Endothelial cell (in vitro differentiated cells): ENCODE measurements around the gene PHYHD1. TPM values are rescaled to one million over a fixed set of nuclear protein-coding genes. Genes with fewer than 3 reads are reported as not detected.

ENCODE experiments used
- DNase-seq: peaks from one replicate; pipeline ENCODE4 v3.0.0; 2021; ENCODE audit warnings: low spot score
- H3K27ac Mint-ChIP-seq: one replicate; pipeline ENCODE4 v1.8.0; 2021; ENCODE audit warnings: mixed read lengths, inconsistent platforms; ENCODE audit not compliant: unreplicated experiment
- H3K27me3 Mint-ChIP-seq: one replicate; pipeline ENCODE4 v1.8.0; 2021; ENCODE audit warnings: mild to moderate bottlenecking, moderate library complexity, mixed read lengths, inconsistent platforms; ENCODE audit not compliant: unreplicated experiment
- H3K36me3 Mint-ChIP-seq: one replicate; pipeline ENCODE4 v1.8.0; 2021; ENCODE audit warnings: mild to moderate bottlenecking, low read depth, mixed read lengths, inconsistent platforms; ENCODE audit not compliant: unreplicated experiment
- H3K4me1 Mint-ChIP-seq: one replicate; pipeline ENCODE4 v1.8.0; 2021; ENCODE audit warnings: mild to moderate bottlenecking, mixed read lengths, inconsistent platforms; ENCODE audit not compliant: unreplicated experiment
- H3K4me3 Mint-ChIP-seq: one replicate; pipeline ENCODE4 v1.8.0; 2021; ENCODE audit warnings: mild to moderate bottlenecking, mixed read lengths, inconsistent platforms; ENCODE audit not compliant: unreplicated experiment
- H3K9me3 Mint-ChIP-seq: one replicate; pipeline ENCODE4 v1.8.0; 2021; ENCODE audit warnings: mixed read lengths, inconsistent platforms; ENCODE audit not compliant: unreplicated experiment
- total RNA-seq: library from RNA; stranded (reverse); fragmentation: NEBNext Ultra II Directional; extraction: Animal tissue kit (Norgen Biotek cat#: 25700); gene quantifications from one replicate; pipeline ENCODE4 v1.2.1, GENCODE V29; 2021; ENCODE audit not compliant: unreplicated experiment
- TF ChIP-seq, protein P1 (sequence below): fragments of 200-600 bp; sonication (generic); IDR thresholded peaks from one replicate; pipeline ENCODE4 v1.5.0; 2021; ENCODE audit warnings: antibody characterized with exemption; ENCODE audit not compliant: unreplicated experiment

PHYHD1 gene
- total RNA-seq, 1 donor from 2014 or later, result 10.3 TPM

DNA sequence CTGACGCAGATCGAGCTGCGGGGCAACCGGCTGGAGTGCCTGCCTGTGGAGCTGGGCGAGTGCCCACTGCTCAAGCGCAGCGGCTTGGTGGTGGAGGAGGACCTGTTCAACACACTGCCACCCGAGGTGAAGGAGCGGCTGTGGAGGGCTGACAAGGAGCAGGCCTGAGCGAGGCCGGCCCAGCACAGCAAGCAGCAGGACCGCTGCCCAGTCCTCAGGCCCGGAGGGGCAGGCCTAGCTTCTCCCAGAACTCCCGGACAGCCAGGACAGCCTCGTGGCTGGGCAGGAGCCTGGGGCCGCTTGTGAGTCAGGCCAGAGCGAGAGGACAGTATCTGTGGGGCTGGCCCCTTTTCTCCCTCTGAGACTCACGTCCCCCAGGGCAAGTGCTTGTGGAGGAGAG lies 4.6 kb upstream of the PHYHD1 start:
- H3K9me3 Mint-ChIP-seq, result no peaks in the 10 kb centered on the region

GRCh38 chr9:128916745-128917144 lies 4.0 kb upstream of the PHYHD1 start:
- peaks cover 15% of the 10 kb centered on the region for H3K36me3 Mint-ChIP-seq
- TF ChIP-seq, protein P1, sequence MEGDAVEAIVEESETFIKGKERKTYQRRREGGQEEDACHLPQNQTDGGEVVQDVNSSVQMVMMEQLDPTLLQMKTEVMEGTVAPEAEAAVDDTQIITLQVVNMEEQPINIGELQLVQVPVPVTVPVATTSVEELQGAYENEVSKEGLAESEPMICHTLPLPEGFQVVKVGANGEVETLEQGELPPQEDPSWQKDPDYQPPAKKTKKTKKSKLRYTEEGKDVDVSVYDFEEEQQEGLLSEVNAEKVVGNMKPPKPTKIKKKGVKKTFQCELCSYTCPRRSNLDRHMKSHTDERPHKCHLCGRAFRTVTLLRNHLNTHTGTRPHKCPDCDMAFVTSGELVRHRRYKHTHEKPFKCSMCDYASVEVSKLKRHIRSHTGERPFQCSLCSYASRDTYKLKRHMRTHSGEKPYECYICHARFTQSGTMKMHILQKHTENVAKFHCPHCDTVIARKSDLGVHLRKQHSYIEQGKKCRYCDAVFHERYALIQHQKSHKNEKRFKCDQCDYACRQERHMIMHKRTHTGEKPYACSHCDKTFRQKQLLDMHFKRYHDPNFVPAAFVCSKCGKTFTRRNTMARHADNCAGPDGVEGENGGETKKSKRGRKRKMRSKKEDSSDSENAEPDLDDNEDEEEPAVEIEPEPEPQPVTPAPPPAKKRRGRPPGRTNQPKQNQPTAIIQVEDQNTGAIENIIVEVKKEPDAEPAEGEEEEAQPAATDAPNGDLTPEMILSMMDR, result no peak
- DNase-seq, result no peak
- peaks cover 16% of the 10 kb centered on the region for H3K4me1 Mint-ChIP-seq
- peaks cover 14% of the 10 kb centered on the region for H3K27me3 Mint-ChIP-seq
- no peak overlapping the region for H3K27ac Mint-ChIP-seq
- H3K9me3 Mint-ChIP-seq, result no peaks in the 10 kb centered on the region
- no peak overlapping the region for H3K4me3 Mint-ChIP-seq

More for the DNA sequence above, 4.6 kb upstream of the PHYHD1 start:
- H3K36me3 Mint-ChIP-seq, result peaks cover 15% of the 10 kb centered on the region
- TF ChIP-seq, protein P1, result no peak
- no peak overlapping the region for H3K27ac Mint-ChIP-seq
- H3K27me3 Mint-ChIP-seq, result peaks cover 14% of the 10 kb centered on the region
- no peak overlapping the region for H3K4me3 Mint-ChIP-seq
- DNase-seq, result no peak
- peaks cover 18% of the 10 kb centered on the region for H3K4me1 Mint-ChIP-seq

GRCh38 chr9:128917151-128917849 lies 3.5 kb upstream of the PHYHD1 start:
- H3K36me3 Mint-ChIP-seq, result peaks cover 15% of the 10 kb centered on the region
- TF ChIP-seq, protein P1, result no peak
- H3K4me3 Mint-ChIP-seq, result no peak overlapping the region
- peaks cover 14% of the 10 kb centered on the region for H3K27me3 Mint-ChIP-seq
- H3K4me1 Mint-ChIP-seq, result peaks cover 14% of the 10 kb centered on the region
- H3K9me3 Mint-ChIP-seq, result no peaks in the 10 kb centered on the region
- no peak for DNase-seq
- H3K27ac Mint-ChIP-seq, result no peak overlapping the region

GRCh38 chr9:128918921-128919320 lies 1.9 kb upstream of the PHYHD1 start:
- TF ChIP-seq, protein P1, result no peak
- H3K27ac Mint-ChIP-seq, result peak overlapping the region; percentile 17
- DNase-seq, result no peak
- H3K36me3 Mint-ChIP-seq, result peaks cover 9% of the 10 kb centered on the region
- peaks cover 6% of the 10 kb centered on the region for H3K4me1 Mint-ChIP-seq
- H3K27me3 Mint-ChIP-seq, result peaks cover 5% of the 10 kb centered on the region
- H3K9me3 Mint-ChIP-seq, result no peaks in the 10 kb centered on the region
- H3K4me3 Mint-ChIP-seq, result no peak overlapping the region

DNA sequence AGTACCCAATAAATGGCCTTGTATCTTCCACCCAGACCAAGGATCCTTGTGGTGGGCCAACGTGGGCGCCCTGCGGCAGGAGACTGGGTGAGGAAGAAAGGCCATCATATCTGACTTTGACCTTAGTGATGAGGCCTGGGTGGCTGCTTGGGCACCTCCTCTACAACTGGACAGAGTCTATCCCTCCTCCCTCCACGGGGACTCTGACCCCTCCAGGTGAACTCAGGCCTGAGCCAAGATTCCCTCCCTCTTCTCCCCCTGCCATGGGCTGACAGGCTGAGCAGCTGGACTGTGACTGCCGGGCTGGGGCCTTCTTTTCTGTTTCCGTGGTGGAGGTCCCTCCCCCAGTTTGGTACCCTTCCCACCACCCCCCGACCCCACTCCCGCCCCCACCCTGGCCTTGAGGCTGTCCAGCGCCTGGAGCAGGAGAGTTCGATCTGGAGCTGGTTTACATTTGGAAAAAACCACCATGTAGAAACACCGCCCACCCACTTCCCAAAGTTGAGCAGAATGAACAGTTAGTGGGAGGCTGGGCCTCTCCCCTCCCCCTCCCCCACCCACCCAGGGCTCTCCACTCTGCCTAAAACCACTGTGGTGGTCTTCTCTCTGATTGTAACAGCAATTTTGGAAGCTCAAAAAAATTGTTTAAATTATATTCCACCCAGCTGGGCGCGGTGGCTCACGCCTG lies 1.2 kb upstream of the PHYHD1 start:
- TF ChIP-seq, protein P1, result no peak
- Mint-ChIP-seq H3K36me3 (peaks cover 9% of the 10 kb centered on the region), H3K27me3 (peaks cover 5% of the 10 kb centered on the region), H3K4me3 (no peak overlapping the region), H3K27ac (no peak overlapping the region), H3K4me1 (peaks cover 6% of the 10 kb centered on the region), H3K9me3 (no peaks in the 10 kb centered on the region)
- no peak for DNase-seq
